ENCODE data around the gene HMGB4. TPM values are rescaled to one million over a fixed set of nuclear protein-coding genes. Genes with fewer than 3 reads are reported as not detected.

Gene HMGB4
- total and polyA plus RNA-seq, 2 of the 4 experiments (the other 2 are of a cell fraction): not detected

- no peaks in the 10 kb centered on the region for H3K79me1 ChIP-seq (ENCODE audit: low read depth in 1 of 2, low read length in 2 of 2)
- H4K8ac ChIP-seq (ENCODE audit: low read depth in 2 of 2, low read length in 2 of 2): no peak overlapping the region
- no TSS peak for BruUV-seq (replicated peaks)
- in situ Hi-C loops (cut with MboI; ENCODE audit: low sequenced_read_pairs) (no loop called here), intact Hi-C loops (cut with micrococcal nuclease) (no loop called here), dilution Hi-C loops (cut with HindIII; ENCODE audit: low sequenced_read_pairs, unreplicated experiment) (no loop called here)
- H3K18ac ChIP-seq (ENCODE audit: low read depth, low read length): no peak overlapping the region
- H2AK5ac ChIP-seq (ENCODE audit: low read depth, low read length): no peak overlapping the region
- no peak for TF ChIP-seq POLR2A (IDR thresholded peaks at IDR 0.05; ENCODE audit: low read depth, low read length)
- no peak for TF ChIP-seq MAFK (IDR thresholded peaks at IDR 0.05; ENCODE audit: low read depth, low read length)
- TF ChIP-seq RAD21 (IDR thresholded peaks at IDR 0.05; ENCODE audit: low read length): no peak
- TF ChIP-seq, protein P1, sequence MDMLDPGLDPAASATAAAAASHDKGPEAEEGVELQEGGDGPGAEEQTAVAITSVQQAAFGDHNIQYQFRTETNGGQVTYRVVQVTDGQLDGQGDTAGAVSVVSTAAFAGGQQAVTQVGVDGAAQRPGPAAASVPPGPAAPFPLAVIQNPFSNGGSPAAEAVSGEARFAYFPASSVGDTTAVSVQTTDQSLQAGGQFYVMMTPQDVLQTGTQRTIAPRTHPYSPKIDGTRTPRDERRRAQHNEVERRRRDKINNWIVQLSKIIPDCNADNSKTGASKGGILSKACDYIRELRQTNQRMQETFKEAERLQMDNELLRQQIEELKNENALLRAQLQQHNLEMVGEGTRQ (IDR thresholded peaks at IDR 0.05; ENCODE audit: low read depth, low read length): no peak
- no peak for TF ChIP-seq MAZ (IDR thresholded peaks at IDR 0.05; ENCODE audit: borderline replicate concordance, low read depth, low read length)
- TF ChIP-seq MXI1 (IDR thresholded peaks at IDR 0.05; ENCODE audit: borderline replicate concordance, low read depth, low read length): no peak
- no peak for TF ChIP-seq RCOR1 (IDR thresholded peaks at IDR 0.05; ENCODE audit: insufficient replicate concordance, low read length)
- TF ChIP-seq FOS (IDR thresholded peaks at IDR 0.05; ENCODE audit: low read depth, low read length): no peak
- TF ChIP-seq, protein P2, sequence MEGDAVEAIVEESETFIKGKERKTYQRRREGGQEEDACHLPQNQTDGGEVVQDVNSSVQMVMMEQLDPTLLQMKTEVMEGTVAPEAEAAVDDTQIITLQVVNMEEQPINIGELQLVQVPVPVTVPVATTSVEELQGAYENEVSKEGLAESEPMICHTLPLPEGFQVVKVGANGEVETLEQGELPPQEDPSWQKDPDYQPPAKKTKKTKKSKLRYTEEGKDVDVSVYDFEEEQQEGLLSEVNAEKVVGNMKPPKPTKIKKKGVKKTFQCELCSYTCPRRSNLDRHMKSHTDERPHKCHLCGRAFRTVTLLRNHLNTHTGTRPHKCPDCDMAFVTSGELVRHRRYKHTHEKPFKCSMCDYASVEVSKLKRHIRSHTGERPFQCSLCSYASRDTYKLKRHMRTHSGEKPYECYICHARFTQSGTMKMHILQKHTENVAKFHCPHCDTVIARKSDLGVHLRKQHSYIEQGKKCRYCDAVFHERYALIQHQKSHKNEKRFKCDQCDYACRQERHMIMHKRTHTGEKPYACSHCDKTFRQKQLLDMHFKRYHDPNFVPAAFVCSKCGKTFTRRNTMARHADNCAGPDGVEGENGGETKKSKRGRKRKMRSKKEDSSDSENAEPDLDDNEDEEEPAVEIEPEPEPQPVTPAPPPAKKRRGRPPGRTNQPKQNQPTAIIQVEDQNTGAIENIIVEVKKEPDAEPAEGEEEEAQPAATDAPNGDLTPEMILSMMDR (conservative IDR thresholded peaks at IDR 0.05; ENCODE audit: low read depth, low read length): no peak
- TF ChIP-seq SMC3 (IDR thresholded peaks at IDR 0.05; ENCODE audit: low read depth, low read length): no peak
- no peak for TF ChIP-seq CEBPB (IDR thresholded peaks at IDR 0.05; ENCODE audit: low read depth, low read length)
- TF ChIP-seq CHD1 (IDR thresholded peaks at IDR 0.05; ENCODE audit: low read depth, low read length): no peak
- no peak for DNase-seq
- no peaks in the 10 kb centered on the region for H3K4me1 ChIP-seq (ENCODE audit: control insufficient read depth, insufficient read depth, low read length)
- no peak overlapping the region for H4K91ac ChIP-seq (ENCODE audit: insufficient read depth, low read depth, low read length)
- no peak overlapping the region for H3K23ac ChIP-seq (ENCODE audit: low read depth, low read length)
- no peaks in the 10 kb centered on the region for H3K36me3 ChIP-seq (ENCODE audit: control insufficient read depth, insufficient read depth, low read length)
- H3K4ac ChIP-seq (ENCODE audit: low read depth, low read length): no peak overlapping the region
- no peaks in the 10 kb centered on the region for H3K9me1 ChIP-seq (ENCODE audit: insufficient read depth, low read length)
- H4K5ac ChIP-seq (ENCODE audit: low read depth, low read length): no peak overlapping the region
- 0 out of 2 replicates have a peak, but pooled peaks cover 4% of the 10 kb centered on the region for H3K9me3 ChIP-seq (ENCODE audit: control insufficient read depth, insufficient read depth, low read length)
- H2BK15ac ChIP-seq (ENCODE audit: low read depth, low read length): no peak overlapping the region
- H4K20me1 ChIP-seq (ENCODE audit: insufficient read depth, low read length): no peaks in the 10 kb centered on the region
- H2AFZ ChIP-seq (replicated peaks; ENCODE audit: low read length, poor library complexity): no peak overlapping the region
- WGBS, 2 experiments (ENCODE audit: extremely low coverage in 2 of 2, insufficient read length in 1 of 2): no CpG with 5 or more reads among the region's 4 CpGs
- H2AK9ac ChIP-seq (replicated peaks; ENCODE audit: low read depth, low read length, poor library complexity): no peak overlapping the region
- no peak overlapping the region for H3K14ac ChIP-seq (replicated peaks; ENCODE audit: low read depth, low read length)
- ChIA-PET POLR2A (ENCODE audit: unreplicated experiment) (no interaction called here), CTCF (no interaction called here)
- no peak overlapping the region for H3K27ac ChIP-seq (ENCODE audit: insufficient read depth, low read length)
- H3K56ac ChIP-seq (ENCODE audit: extremely low read depth, insufficient read depth, low read length): no peak overlapping the region
- H2BK5ac ChIP-seq (ENCODE audit: low read depth, low read length, poor library complexity, severe bottlenecking): no peak overlapping the region
- no peak overlapping the region for H3K4me2 ChIP-seq (ENCODE audit: low read depth, low read length)
- H2BK20ac ChIP-seq (ENCODE audit: low read depth, low read length): no peak overlapping the region
- no peak for ATAC-seq (ENCODE audit: low read depth)
- H3K4me3 ChIP-seq (ENCODE audit: insufficient read depth, low read depth, low read length): no peak overlapping the region
- no peaks in the 10 kb centered on the region for H3K27me3 ChIP-seq (ENCODE audit: control insufficient read depth, insufficient read depth, low read length)
- H3K9ac ChIP-seq (ENCODE audit: low read depth, low read length): no peak overlapping the region
- no peak overlapping the region for H2BK120ac ChIP-seq (ENCODE audit: low read depth, low read length)
Observed at GRCh38 chr1:33836911-33837310, 27.0 kb upstream of the HMGB4 start.
